Measurements from ENCODE around the gene CEACAM20. TPM values are rescaled to one million over a fixed set of nuclear protein-coding genes. Genes with fewer than 3 reads are reported as not detected.
"Not testable (repeated sequence)": the region's sequence is repeated elsewhere in the genome, so short reads cannot be mapped to it uniquely, and the experiment has no call there.

Gene CEACAM20
- total RNA-seq, 1 experiment from 2014 or later = not detected

- CTCF ChIA-PET = interaction anchor here (1.7 to 1.8 kb wide), 3 partner anchors 20 to 32 kb away, joined by 13 to 30 read pairs (median 16); no protein-coding TSS in a partner anchor
- not testable (repeated sequence) for H3K36me3 Mint-ChIP-seq
Observed at GRCh38 chr19:44550976-44551375, 21.5 kb upstream of the CEACAM20 start.

GRCh38 chr19:44549507-44549906, 20.0 kb upstream of the CEACAM20 start:
- no peak overlapping the region for H3K4me3 Mint-ChIP-seq
- TF ChIP-seq PRRX2 (CRISPR knock-in tag; IDR thresholded peaks at IDR 0.05) (no peak), MLX (CRISPR knock-in tag; IDR thresholded peaks at IDR 0.05) (no peak), CDX4 (CRISPR knock-in tag; IDR thresholded peaks at IDR 0.05; ENCODE audit: borderline replicate concordance) (no peak), SP1 (CRISPR knock-in tag; conservative IDR thresholded peaks at IDR 0.05) (no peak), PRDM15 (CRISPR knock-in tag; IDR thresholded peaks at IDR 0.05) (no peak), ZNF138 (CRISPR knock-in tag; conservative IDR thresholded peaks at IDR 0.05) (no peak), ZNF317 (CRISPR knock-in tag; IDR thresholded peaks at IDR 0.05; ENCODE audit: borderline replicate concordance, low read depth) (no peak), ZNF232 (CRISPR knock-in tag; IDR thresholded peaks at IDR 0.05) (no peak), AFF4 (CRISPR knock-in tag; IDR thresholded peaks at IDR 0.05; ENCODE audit: borderline replicate concordance) (no peak), E2F1 (CRISPR knock-in tag; IDR thresholded peaks at IDR 0.05) (no peak)
- H3K27ac Mint-ChIP-seq = no peak overlapping the region
- peaks cover 9% of the 10 kb centered on the region for H3K9me3 Mint-ChIP-seq
- ChIA-PET CTCF (interaction anchor here (1.4 kb wide), 1 partner anchor 61 kb away, joined by 3 read pairs; no protein-coding TSS in a partner anchor), POLR2A (no interaction called here)
- no peaks in the 10 kb centered on the region for H3K4me1 Mint-ChIP-seq
- peaks cover 15% of the 10 kb centered on the region for H3K27me3 Mint-ChIP-seq (ENCODE audit: low read depth)
- ATAC-seq (no peak), DNase-seq (ENCODE audit: low spot score) (no peak)
- no peaks in the 10 kb centered on the region for H3K36me3 Mint-ChIP-seq

More at GRCh38 chr19:44550976-44551375, 21.5 kb upstream of the CEACAM20 start:
- H3K4me1 Mint-ChIP-seq; POLR2A ChIA-PET; ATAC-seq; H3K9me3 Mint-ChIP-seq; DNase-seq (ENCODE audit: low spot score); H3K27ac Mint-ChIP-seq; H3K4me3 Mint-ChIP-seq: not testable (repeated sequence)
- H3K27me3 Mint-ChIP-seq (ENCODE audit: low read depth) = peaks cover 15% of the 10 kb centered on the region

- ChIA-PET CTCF (interaction anchor here (1.4 kb wide), 1 partner anchor 62 kb away, joined by 3 read pairs; no protein-coding TSS in a partner anchor), POLR2A (no interaction called here)
- no peaks in the 10 kb centered on the region for H3K4me1 Mint-ChIP-seq
- no peak for ATAC-seq
- DNase-seq (ENCODE audit: low spot score) = no peak
- no peaks in the 10 kb centered on the region for H3K36me3 Mint-ChIP-seq
- peaks cover 23% of the 10 kb centered on the region for H3K27me3 Mint-ChIP-seq (ENCODE audit: low read depth)
- peaks cover 16% of the 10 kb centered on the region for H3K9me3 Mint-ChIP-seq
- TF ChIP-seq GRHL2 (CRISPR knock-in tag; IDR thresholded peaks at IDR 0.05; ENCODE audit: insufficient replicate concordance, severe bottlenecking) (no peak), GABPB1 (CRISPR knock-in tag; IDR thresholded peaks at IDR 0.05) (no peak)
- H3K27ac Mint-ChIP-seq = no peak overlapping the region
- H3K4me3 Mint-ChIP-seq = no peak overlapping the region
Observed at GRCh38 chr19:44548736-44549135, 19.3 kb upstream of the CEACAM20 start.
